GM18909 (cell line): ENCODE measurements around the gene SF3B3.
A peak's percentile ranks its signal among the peaks of the same experiment; 100 is the strongest.
"Not testable (repeated sequence)": the region's sequence is repeated elsewhere in the genome, so short reads cannot be mapped to it uniquely, and the experiment has no call there.

Source experiments
- ATAC-seq: cut with Tn5 transposase; IDR thresholded peaks from one replicate; pipeline ENCODE4 v1.9.1; 2021; ENCODE audit warnings: mild to moderate bottlenecking; ENCODE audit not compliant: unreplicated experiment, poor library complexity

SF3B3 gene

DNA sequence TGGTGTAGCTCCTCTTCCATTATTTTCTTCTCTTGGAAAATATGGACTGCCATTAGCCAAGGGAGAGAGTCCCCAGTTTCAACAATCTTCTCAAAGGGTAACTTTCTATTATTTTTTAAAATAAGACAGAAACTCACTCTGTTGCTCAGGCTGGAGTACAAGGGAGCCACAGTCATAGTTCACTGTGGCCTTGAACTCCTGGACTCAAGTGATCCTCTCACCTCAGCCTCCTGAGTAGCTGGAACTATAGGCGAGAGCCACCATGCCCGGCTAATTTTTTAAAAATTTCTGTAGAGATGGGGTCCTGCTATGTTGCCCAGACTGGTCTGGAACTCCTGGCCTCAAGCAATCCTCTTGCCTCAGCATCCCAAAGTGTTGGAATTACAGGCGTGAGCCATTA, 13.4 kb upstream of the SF3B3 start:
- ATAC-seq = no peak

GRCh38 chr16:70511833-70512232, 11.8 kb upstream of the SF3B3 start:
- no peak for ATAC-seq

DNA sequence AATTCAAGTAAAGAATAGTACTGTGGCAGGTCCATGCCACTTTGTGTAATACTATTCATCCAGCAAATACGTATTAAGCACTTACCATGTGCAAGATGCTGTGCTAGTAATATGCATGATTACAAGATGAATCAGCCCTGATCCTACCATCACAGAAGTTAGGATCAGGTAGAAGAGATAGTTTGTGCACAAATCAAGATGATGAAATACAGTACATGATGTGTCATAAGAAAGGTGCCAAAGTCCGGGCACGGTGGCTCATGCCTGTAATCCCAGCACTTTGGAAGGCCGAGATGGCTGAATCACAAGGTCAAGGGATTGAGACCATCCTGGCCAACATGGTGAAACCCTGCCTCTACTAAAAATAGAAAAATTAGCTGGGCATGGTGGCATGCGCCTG, 11.2 kb upstream of the SF3B3 start:
- ATAC-seq = no peak

- ATAC-seq = no peak
Observed at GRCh38 chr16:70520612-70521297, 2.9 kb upstream of the SF3B3 start.

DNA sequence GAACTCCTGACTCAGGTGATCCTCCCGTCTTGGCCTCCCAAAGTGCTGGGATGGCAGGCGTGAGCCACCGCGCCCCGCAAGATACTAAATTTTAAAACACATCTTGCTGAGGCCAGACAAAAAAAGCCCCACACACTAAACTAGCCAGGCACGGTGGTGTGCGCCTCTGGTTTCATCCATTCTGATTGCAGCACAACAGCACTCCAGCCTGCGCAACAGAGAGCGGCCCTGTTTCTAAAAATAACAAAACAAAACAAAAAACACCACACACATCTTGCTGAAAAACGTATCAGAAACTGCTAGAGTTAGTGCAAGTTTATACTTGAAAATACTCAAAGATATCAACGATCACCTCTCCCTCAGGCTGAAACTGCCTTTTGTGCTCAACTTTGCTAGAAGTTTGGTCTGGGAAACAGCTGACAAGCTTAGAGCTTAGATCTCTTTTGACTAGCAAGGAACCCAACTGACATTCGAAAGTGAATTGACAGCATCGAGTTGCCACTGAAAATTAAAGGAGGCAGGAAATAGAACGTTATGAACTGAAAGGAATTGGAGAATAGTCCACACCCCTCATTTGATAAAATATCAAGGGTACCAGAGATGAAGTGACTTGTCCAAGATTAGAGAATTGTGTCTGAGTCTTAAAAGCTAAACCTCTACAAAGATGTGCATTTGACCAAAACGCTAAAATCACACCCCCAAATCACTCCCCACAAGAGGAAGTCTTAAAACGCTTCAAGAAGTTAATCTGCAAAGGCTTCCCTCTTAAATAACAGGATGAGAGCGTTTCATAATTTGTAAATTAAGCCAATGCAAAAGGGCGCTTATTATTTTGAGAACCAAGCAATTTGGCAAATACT, 1.2 kb upstream of the SF3B3 start:
- no peak for ATAC-seq

- ATAC-seq = peak; percentile 76
Observed at GRCh38 chr16:70523076-70523742, 407 bp upstream of the SF3B3 start, which contains the start of gene COG4. COG4 (minus strand) TSS chr16:70523554; CDS start chr16:70523543, 11 bp downstream.

DNA sequence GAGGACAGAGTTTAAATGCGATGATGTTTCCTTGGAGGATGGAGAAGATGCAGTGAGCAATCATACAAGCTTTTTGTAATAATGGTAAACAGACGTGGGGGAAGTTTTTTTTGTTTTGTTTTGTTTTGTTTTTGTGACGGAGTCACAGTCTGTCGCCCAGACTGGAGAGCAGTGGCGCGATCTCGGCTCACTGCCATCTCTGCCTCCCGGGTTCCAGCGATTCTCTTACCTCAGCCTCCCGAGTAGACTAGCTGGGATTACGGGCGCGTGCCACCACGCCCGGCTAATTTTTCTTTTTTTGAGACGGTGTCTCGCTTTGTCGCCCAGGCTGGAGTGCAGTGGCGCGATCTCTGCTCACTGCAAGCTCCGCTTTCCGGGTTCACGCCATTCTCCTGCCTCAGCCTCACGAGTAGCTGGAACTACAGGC, 796 bp downstream of the SF3B3 start:
- ATAC-seq = peak; percentile 6

DNA sequence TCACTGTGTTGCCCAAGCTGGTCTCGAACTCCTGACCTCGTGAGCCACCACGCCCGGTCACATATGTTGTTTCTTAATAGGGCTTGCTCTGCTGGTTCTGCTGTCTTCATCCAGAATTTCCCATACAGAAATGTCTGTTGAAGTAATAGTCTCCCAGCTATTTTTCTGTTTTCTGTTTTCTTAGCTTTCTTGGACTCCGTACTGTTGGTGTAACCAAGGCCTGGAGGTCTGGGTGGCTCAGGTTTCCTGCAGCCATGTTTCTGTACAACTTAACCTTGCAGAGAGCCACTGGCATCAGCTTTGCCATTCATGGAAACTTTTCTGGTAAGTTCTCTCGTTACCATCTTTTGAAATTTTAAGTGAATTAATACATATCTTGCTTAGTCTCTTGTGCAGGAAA, 2.8 kb downstream of the SF3B3 start:
- ATAC-seq = no peak

DNA sequence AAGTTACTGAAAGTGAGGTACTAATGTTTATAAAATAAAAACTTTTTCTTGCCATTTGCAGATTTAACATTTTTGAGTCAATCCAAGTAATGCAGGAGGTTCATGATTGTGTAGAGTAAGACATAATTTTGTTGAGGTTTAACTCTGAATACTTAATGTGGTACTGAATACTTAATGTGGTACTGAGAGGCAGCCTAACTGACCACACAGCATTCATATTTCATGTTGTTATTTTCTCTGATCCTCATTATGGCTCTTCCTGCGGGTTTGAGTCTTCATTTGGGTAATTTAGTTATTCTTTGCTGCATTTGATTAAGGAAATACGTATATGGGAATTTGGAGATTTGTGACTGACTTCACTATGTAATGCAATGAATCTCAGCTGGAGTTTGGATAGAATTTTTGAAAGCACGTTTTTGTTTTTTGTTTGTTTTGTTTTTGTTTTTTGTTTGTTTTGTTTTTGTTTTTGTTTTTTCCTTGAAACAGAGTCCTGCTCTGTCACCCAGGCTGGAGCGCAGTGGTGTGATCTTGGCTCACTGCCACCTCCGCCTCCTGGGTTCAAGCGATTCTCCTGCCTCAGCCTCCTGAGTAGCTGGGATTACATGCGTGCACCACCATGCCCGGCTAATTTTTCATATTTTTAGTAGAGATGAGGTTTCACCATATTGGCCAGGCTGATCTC, 3.8 kb downstream of the SF3B3 start:
- no peak for ATAC-seq

GRCh38 chr16:70529051-70529777, 5.6 kb downstream of the SF3B3 start:
- no peak for ATAC-seq

DNA sequence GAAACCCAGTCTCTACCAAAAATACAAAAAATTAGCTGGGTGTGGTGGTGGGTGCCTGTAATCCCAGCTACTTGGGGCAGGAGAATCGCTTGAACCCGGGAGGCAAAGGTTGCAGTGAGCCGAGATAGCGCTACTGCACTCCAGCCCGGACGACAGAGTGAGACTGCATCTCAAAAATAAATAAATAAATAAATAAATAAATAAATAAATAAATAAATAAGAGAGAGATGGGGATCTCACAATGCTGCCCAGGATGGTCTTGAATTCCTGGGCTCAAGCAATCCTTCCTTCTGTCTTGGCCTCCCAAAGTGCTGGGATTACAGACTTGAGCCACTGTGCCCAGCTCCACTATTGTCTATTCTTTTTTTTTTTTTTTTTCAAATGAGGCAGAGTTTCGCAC, 6.3 kb downstream of the SF3B3 start:
- ATAC-seq = not testable (repeated sequence)

DNA sequence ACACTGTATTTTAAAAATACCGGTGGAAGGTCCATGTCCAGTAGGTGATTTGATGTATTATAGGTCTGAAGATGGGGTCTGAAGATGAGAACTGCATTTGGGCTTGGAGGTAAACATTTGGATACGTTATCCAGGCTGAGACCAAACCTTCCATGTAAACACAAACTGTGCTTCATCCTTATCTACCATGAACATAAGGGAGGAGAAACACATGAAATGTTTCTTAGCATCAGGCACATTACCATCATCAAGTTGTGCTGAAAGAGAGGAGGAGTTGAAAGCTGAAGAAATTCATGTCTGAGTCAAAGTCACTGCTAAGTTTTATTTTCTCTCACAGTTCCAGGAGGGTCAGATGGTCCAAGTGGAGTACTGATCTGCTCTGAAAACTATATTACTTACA, 11.4 kb downstream of the SF3B3 start:
- no peak for ATAC-seq

GRCh38 chr16:70540994-70541393, 17.4 kb downstream of the SF3B3 start:
- no peak for ATAC-seq

GRCh38 chr16:70544548-70544947, 20.9 kb downstream of the SF3B3 start:
- ATAC-seq = no peak

DNA sequence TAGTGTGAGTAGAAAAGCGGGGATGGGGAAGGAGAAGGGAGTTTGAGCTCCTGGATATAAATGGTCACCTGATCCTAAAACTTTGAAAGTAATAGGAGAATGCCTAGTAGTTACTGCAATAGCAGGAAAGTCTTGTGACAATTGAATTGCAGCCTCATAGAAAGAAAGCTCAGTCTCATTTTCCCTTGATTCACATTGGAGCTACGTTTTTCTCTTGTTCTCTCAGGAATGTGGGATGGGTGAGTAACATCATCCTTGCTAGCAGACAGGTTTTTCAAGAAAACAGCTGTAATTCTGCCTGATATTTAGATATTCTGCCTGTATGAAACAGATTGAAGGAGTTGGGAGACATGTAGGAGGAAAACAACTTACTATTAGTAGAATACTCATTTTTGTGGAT, 25.3 kb downstream of the SF3B3 start:
- no peak for ATAC-seq

GRCh38 chr16:70550082-70550481, 26.5 kb downstream of the SF3B3 start:
- no peak for ATAC-seq

DNA sequence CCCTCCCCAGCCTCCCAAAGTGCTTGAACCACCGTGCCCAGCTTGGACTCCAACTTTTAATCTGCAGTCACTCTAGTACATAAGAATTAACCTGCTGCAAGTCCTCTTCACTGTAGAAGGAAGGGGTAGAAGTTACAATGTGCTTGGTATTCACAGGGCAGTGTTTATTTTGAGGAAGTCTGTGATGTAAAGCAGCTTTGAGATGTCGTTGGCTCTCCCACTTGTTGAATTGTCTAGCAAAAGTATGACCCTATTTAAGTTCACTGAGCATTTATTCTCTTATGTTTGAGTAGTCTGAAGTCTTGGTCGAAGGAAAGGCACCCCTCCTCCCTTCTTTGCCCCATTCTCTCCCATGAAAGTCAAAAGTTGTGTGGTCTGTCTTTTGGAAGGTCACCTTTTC, 28.2 kb downstream of the SF3B3 start:
- no peak for ATAC-seq

DNA sequence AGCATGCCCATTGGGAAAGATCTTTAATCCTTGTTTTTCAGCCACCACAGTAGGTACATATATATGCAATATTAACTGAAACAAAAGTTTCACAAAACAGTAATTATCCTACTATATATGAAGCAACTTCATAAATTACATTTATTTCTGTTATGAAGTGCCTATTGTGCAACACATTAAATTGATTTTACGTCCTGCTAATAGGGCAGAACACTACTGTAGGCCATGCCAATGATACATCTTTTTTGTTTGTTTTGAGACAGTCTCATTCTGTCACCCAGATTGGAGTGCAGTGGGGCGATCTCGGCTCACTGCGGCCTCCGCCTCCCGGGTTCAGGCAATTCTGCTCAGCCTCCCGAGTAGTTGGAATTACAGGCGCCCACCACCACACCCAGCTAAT, 29.1 kb downstream of the SF3B3 start:
- ATAC-seq = no peak

GRCh38 chr16:70553645-70554044, 30.0 kb downstream of the SF3B3 start:
- ATAC-seq = no peak

- ATAC-seq = no peak
Observed at GRCh38 chr16:70556063-70556462, 32.4 kb downstream of the SF3B3 start.
